HL-60 (cell line): Measurements from ENCODE around the gene ZBTB46.

Experiments used
- GABPA ChIP-seq: IDR thresholded peaks from 2 replicates; pipeline ENCODE4 v1.6.1; 2012; ENCODE audit warnings: low read depth
- TF ChIP-seq, protein P1 (sequence below): IDR thresholded peaks from one replicate; pipeline ENCODE4 v1.5.1; 2011; ENCODE audit warnings: low read length, control low read depth, inconsistent platforms; ENCODE audit not compliant: insufficient read depth
- TF ChIP-seq, protein P2 (sequence below): IDR thresholded peaks from 2 replicates; pipeline ENCODE4 v1.6.1; 2012; ENCODE audit warnings: low read depth; ENCODE audit not compliant: insufficient replicate concordance

GRCh38 chr20:63695424-63696305 lies 135.4 kb downstream of the ZBTB46 start:
- TF ChIP-seq, protein P1, sequence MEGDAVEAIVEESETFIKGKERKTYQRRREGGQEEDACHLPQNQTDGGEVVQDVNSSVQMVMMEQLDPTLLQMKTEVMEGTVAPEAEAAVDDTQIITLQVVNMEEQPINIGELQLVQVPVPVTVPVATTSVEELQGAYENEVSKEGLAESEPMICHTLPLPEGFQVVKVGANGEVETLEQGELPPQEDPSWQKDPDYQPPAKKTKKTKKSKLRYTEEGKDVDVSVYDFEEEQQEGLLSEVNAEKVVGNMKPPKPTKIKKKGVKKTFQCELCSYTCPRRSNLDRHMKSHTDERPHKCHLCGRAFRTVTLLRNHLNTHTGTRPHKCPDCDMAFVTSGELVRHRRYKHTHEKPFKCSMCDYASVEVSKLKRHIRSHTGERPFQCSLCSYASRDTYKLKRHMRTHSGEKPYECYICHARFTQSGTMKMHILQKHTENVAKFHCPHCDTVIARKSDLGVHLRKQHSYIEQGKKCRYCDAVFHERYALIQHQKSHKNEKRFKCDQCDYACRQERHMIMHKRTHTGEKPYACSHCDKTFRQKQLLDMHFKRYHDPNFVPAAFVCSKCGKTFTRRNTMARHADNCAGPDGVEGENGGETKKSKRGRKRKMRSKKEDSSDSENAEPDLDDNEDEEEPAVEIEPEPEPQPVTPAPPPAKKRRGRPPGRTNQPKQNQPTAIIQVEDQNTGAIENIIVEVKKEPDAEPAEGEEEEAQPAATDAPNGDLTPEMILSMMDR, result no peak
- TF ChIP-seq, protein P2, sequence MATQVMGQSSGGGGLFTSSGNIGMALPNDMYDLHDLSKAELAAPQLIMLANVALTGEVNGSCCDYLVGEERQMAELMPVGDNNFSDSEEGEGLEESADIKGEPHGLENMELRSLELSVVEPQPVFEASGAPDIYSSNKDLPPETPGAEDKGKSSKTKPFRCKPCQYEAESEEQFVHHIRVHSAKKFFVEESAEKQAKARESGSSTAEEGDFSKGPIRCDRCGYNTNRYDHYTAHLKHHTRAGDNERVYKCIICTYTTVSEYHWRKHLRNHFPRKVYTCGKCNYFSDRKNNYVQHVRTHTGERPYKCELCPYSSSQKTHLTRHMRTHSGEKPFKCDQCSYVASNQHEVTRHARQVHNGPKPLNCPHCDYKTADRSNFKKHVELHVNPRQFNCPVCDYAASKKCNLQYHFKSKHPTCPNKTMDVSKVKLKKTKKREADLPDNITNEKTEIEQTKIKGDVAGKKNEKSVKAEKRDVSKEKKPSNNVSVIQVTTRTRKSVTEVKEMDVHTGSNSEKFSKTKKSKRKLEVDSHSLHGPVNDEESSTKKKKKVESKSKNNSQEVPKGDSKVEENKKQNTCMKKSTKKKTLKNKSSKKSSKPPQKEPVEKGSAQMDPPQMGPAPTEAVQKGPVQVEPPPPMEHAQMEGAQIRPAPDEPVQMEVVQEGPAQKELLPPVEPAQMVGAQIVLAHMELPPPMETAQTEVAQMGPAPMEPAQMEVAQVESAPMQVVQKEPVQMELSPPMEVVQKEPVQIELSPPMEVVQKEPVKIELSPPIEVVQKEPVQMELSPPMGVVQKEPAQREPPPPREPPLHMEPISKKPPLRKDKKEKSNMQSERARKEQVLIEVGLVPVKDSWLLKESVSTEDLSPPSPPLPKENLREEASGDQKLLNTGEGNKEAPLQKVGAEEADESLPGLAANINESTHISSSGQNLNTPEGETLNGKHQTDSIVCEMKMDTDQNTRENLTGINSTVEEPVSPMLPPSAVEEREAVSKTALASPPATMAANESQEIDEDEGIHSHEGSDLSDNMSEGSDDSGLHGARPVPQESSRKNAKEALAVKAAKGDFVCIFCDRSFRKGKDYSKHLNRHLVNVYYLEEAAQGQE, result no peak
- TF ChIP-seq GABPA, result no peak
